Astrocyte (in vitro differentiated cells and primary cell): ENCODE results near the gene PPP1R12C. TPM values are rescaled to one million over a fixed set of nuclear protein-coding genes. Genes with fewer than 3 reads are reported as not detected.

Experiments used
- DNase-seq: peaks from one replicate; pipeline ENCODE4 v3.0.0-alpha.2; 2010; ENCODE audit warnings: low read depth
- FAIRE-seq: peaks from 2 replicates; lab custom pipeline; 2011; peaks lifted over from hg19 to GRCh38; lab: Jason Lieb, UNC
- H2AFZ ChIP-seq: 2 replicates; pipeline ENCODE4 v1.6.0; 2012; ENCODE audit warnings: low read depth, low read length, inconsistent platforms
- H3K27ac ChIP-seq: 2 replicates; pipeline ENCODE4 v1.5.1; 2011; ENCODE audit warnings: low read depth, low read length, inconsistent platforms
- H3K27me3 ChIP-seq: 2 replicates; pipeline ENCODE4 v1.6.0; 2011; ENCODE audit warnings: low read length, inconsistent platforms; ENCODE audit not compliant: insufficient read depth
- H3K36me3 ChIP-seq: 2 replicates; pipeline ENCODE4 v1.5.1; 2011; ENCODE audit warnings: low read length, inconsistent platforms; ENCODE audit not compliant: insufficient read depth
- H3K4me1 ChIP-seq: 2 replicates; pipeline ENCODE4 v1.5.1; 2011; ENCODE audit warnings: low read length, inconsistent platforms; ENCODE audit not compliant: insufficient read depth
- H3K4me2 ChIP-seq: 2 replicates; pipeline ENCODE4 v1.6.0; 2012; ENCODE audit warnings: low read length, inconsistent platforms
- H3K4me3 ChIP-seq: 2 replicates; pipeline ENCODE4 v1.5.1; 2011; ENCODE audit warnings: low read depth, mild to moderate bottlenecking, low read length, inconsistent platforms; ENCODE audit not compliant: insufficient read depth
- H3K79me2 ChIP-seq: 2 replicates; pipeline ENCODE4 v1.6.0; 2012; ENCODE audit warnings: mild to moderate bottlenecking, low read length, inconsistent platforms; ENCODE audit not compliant: insufficient read depth
- H3K9ac ChIP-seq: 2 replicates; pipeline ENCODE4 v1.6.0; 2012; ENCODE audit warnings: mild to moderate bottlenecking, low read length, inconsistent platforms
- H3K9me3 ChIP-seq: 2 replicates; pipeline ENCODE4 v1.5.1; 2012; ENCODE audit warnings: low read depth, mild to moderate bottlenecking, low read length, inconsistent platforms; ENCODE audit not compliant: insufficient read depth
- H4K20me1 ChIP-seq: 2 replicates; pipeline ENCODE4 v1.6.0; 2012; ENCODE audit warnings: low read length, inconsistent platforms; ENCODE audit not compliant: insufficient read depth
- H3K27ac Mint-ChIP-seq: one replicate; pipeline ENCODE4 v1.8.0; 2021; ENCODE audit warnings: mild to moderate bottlenecking, mixed read lengths; ENCODE audit not compliant: unreplicated experiment
- H3K27me3 Mint-ChIP-seq: one replicate; pipeline ENCODE4 v1.8.0; 2021; ENCODE audit warnings: low read depth, mixed read lengths; ENCODE audit not compliant: unreplicated experiment
- H3K36me3 Mint-ChIP-seq: one replicate; pipeline ENCODE4 v1.8.0; 2021; ENCODE audit warnings: low read depth, mixed read lengths; ENCODE audit not compliant: unreplicated experiment
- H3K4me1 Mint-ChIP-seq: one replicate; pipeline ENCODE4 v1.8.0; 2021; ENCODE audit warnings: low read depth, mixed read lengths; ENCODE audit not compliant: unreplicated experiment
- H3K4me3 Mint-ChIP-seq: one replicate; pipeline ENCODE4 v1.8.0; 2021; ENCODE audit warnings: mild to moderate bottlenecking, moderate library complexity, mixed read lengths; ENCODE audit not compliant: unreplicated experiment
- H3K9me3 Mint-ChIP-seq: one replicate; pipeline ENCODE4 v1.8.0; 2021; ENCODE audit warnings: mild to moderate bottlenecking, mixed read lengths; ENCODE audit not compliant: unreplicated experiment
- EZH2 ChIP-seq: IDR thresholded peaks from 2 replicates; pipeline ENCODE4 v1.6.1; 2012; ENCODE audit warnings: mild to moderate bottlenecking, low read length, inconsistent platforms; ENCODE audit not compliant: insufficient read depth
- total RNA-seq: library from RNA; stranded (reverse); gene quantifications from 2 replicates; pipeline ENCODE4 v1.2.1, GENCODE V29; 2021
- TF ChIP-seq, protein P1 (sequence below): IDR thresholded peaks from 2 replicates; pipeline ENCODE4 v1.5.1; 2011; ENCODE audit warnings: low read depth, mild to moderate bottlenecking, inconsistent platforms, low read length, moderate library complexity; ENCODE audit not compliant: insufficient read depth

The PPP1R12C gene
- total RNA-seq, 1 donor from 2014 or later = 86.2 TPM

DNA sequence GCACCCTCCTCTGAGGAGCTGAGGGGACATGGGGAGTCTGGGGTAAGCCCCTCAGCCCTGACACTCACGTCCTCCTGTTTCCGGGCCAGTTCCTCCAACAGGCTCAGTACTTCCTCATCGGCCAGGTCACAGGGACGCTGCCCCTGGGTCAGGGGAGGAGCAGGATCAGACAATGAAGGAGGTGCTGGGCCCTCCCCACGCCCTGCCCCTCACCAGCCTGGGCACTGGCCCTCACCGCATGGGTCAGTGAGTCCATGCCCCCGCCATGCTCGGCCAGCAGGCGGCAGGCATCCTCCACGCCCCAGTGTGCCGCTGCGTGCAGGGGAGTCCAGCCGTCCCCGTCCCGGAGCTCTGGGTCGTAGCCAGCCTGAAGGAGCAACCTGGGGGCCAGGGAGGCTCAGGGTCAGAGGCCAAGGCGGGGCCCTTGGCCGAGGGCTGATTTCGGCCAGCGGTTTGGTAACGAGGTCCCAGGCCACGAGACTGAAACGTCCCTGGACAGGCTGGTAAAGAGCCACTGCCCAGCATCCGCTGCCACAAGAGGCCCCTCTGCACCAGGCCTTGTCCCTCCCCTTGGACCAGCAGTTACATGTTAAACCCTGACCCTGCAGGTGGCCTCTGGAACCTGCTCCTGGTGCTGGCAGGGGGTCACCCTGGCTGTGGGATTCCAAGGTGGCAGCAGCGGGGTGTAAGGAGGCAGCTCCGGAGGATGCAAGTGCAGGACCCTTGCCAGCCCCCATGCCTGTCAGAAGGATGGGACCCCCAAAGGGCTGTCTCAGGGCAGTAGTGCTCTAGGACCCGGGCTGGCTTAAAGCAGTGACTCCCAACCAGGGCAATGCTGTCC is 18.5 kb downstream of the PPP1R12C start:
- DNase-seq = no peak
- Histone ChIP-seq H3K9me3 (peaks cover 4% of the 10 kb centered on the region), H3K36me3 (peaks cover 10% of the 10 kb centered on the region), H3K27ac (no peak overlapping the region), H3K4me3 (no peak overlapping the region), H3K27me3 (no peaks in the 10 kb centered on the region), H3K4me2 (no peak overlapping the region), H3K9ac (no peak overlapping the region), H2AFZ (no peak overlapping the region), H3K4me1 (no peaks in the 10 kb centered on the region), H4K20me1 (peaks cover 39% of the 10 kb centered on the region), H3K79me2 (peaks cover 13% of the 10 kb centered on the region)
- Mint-ChIP-seq H3K9me3 (peaks cover 2% of the 10 kb centered on the region), H3K27ac (no peak overlapping the region), H3K36me3 (peaks cover 23% of the 10 kb centered on the region), H3K27me3 (no peaks in the 10 kb centered on the region), H3K4me3 (no peak overlapping the region), H3K4me1 (no peaks in the 10 kb centered on the region)
- FAIRE-seq = no peak
- TF ChIP-seq, protein P1, sequence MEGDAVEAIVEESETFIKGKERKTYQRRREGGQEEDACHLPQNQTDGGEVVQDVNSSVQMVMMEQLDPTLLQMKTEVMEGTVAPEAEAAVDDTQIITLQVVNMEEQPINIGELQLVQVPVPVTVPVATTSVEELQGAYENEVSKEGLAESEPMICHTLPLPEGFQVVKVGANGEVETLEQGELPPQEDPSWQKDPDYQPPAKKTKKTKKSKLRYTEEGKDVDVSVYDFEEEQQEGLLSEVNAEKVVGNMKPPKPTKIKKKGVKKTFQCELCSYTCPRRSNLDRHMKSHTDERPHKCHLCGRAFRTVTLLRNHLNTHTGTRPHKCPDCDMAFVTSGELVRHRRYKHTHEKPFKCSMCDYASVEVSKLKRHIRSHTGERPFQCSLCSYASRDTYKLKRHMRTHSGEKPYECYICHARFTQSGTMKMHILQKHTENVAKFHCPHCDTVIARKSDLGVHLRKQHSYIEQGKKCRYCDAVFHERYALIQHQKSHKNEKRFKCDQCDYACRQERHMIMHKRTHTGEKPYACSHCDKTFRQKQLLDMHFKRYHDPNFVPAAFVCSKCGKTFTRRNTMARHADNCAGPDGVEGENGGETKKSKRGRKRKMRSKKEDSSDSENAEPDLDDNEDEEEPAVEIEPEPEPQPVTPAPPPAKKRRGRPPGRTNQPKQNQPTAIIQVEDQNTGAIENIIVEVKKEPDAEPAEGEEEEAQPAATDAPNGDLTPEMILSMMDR = no peak
- no peak for TF ChIP-seq EZH2

DNA sequence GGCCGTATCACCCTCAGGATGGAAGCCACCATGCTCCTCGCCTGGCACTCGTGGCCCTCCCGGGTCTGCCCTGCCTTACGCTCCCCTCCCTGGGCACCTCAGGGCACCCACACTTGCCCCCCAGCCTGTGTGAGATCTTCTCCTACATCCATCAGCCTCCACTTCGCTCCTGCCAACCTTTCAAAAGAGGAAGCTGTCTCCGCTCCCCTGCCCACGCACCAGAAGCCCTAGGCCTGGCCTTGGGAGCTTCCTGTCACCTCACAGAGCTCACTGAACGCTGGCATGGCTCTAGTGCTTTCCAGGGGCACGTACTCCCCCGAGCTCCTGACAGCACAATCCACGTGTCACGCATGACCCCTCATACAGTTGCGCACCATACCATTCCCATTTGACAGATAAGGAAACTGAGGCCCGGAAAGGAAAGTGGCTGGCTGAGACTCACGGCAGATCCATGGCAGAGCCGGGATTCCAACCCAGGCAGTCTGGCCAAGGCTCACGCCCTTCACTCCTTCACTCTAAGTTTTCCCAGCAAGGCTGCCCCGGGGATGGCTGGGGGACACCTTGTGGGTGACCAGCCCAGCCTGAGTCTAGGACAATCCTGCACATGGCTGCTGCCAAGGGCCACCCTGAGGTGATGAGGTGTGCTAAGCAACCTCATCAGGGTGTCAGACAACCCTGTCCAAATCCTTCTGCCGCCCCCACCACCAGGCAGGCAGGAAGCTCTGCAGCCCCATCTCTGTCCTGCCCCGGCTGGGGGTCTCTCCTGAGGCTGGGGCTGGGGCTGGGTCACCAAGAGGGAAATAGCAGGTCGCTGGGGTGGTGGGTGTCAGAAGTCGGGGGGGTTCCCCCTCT is 19.3 kb downstream of the PPP1R12C start:
- H3K36me3 ChIP-seq = peaks cover 6% of the 10 kb centered on the region
- no peak overlapping the region for H3K27ac ChIP-seq
- Mint-ChIP-seq H3K4me3 (no peak overlapping the region), H3K27ac (no peak overlapping the region), H3K9me3 (peaks cover under 1% of the 10 kb centered on the region), H3K4me1 (no peaks in the 10 kb centered on the region), H3K27me3 (no peaks in the 10 kb centered on the region), H3K36me3 (peaks cover 18% of the 10 kb centered on the region)
- no peak for TF ChIP-seq EZH2
- TF ChIP-seq, protein P1 = no peak
- peaks cover 34% of the 10 kb centered on the region for H4K20me1 ChIP-seq
- peaks cover 8% of the 10 kb centered on the region for H3K79me2 ChIP-seq
- no peak overlapping the region for H2AFZ ChIP-seq
- H3K4me2 ChIP-seq = no peak overlapping the region
- no peak overlapping the region for H3K4me3 ChIP-seq
- DNase-seq (no peak), FAIRE-seq (no peak)
- no peaks in the 10 kb centered on the region for H3K27me3 ChIP-seq
- H3K4me1 ChIP-seq = no peaks in the 10 kb centered on the region
- H3K9ac ChIP-seq = no peak overlapping the region
- no peaks in the 10 kb centered on the region for H3K9me3 ChIP-seq
